ENCODE measurements around the gene EXOC8.
"Not testable (repeated sequence)": the region's sequence is repeated elsewhere in the genome, so short reads cannot be mapped to it uniquely, and the experiment has no call there.

EXOC8 gene

GRCh38 chr1:231353086-231353485, 15.4 kb upstream of the EXOC8 start:
- Histone ChIP-seq H3K27ac (ENCODE audit: low read depth, low read length) (no peak overlapping the region), H3K4me3 (ENCODE audit: low read depth, low read length) (no peak overlapping the region), H2AFZ (ENCODE audit: low read length, unreplicated experiment) (no peak overlapping the region), H3K36me3 (ENCODE audit: insufficient read depth, low read length) (peaks cover 17% of the 10 kb centered on the region), H3K79me2 (ENCODE audit: control insufficient read depth, insufficient read depth, low read length, unreplicated experiment) (no peaks in the 10 kb centered on the region), H3K27me3 (ENCODE audit: insufficient read depth, low read length) (no peaks in the 10 kb centered on the region), H3K4me1 (ENCODE audit: control insufficient read depth, insufficient read depth, low read length, unreplicated experiment) (peaks cover 10% of the 10 kb centered on the region)

GRCh38 chr1:231351816-231352215, 14.2 kb upstream of the EXOC8 start:
- Histone ChIP-seq H3K36me3 (ENCODE audit: insufficient read depth, low read length) (peaks cover 17% of the 10 kb centered on the region), H2AFZ (ENCODE audit: low read length, unreplicated experiment) (no peak overlapping the region), H3K27ac (ENCODE audit: low read depth, low read length) (no peak overlapping the region), H3K27me3 (ENCODE audit: insufficient read depth, low read length) (no peaks in the 10 kb centered on the region), H3K79me2 (ENCODE audit: control insufficient read depth, insufficient read depth, low read length, unreplicated experiment) (no peaks in the 10 kb centered on the region), H3K4me3 (ENCODE audit: low read depth, low read length) (no peak overlapping the region), H3K4me1 (ENCODE audit: control insufficient read depth, insufficient read depth, low read length, unreplicated experiment) (peaks cover 8% of the 10 kb centered on the region)

- not testable (repeated sequence) for H3K4me3 ChIP-seq (ENCODE audit: low read depth, low read length); H2AFZ ChIP-seq (ENCODE audit: low read length, unreplicated experiment)
These were observed 11.2 kb upstream of the EXOC8 start for GRCh38 chr1:231348856-231349255.

GRCh38 chr1:231348442-231348841, 10.8 kb upstream of the EXOC8 start:
- no peak overlapping the region for H2AFZ ChIP-seq (ENCODE audit: low read length, unreplicated experiment)
- H3K27ac ChIP-seq (ENCODE audit: low read depth, low read length), result no peak overlapping the region
- H3K36me3 ChIP-seq (ENCODE audit: insufficient read depth, low read length), result peaks cover 20% of the 10 kb centered on the region
- no peaks in the 10 kb centered on the region for H3K27me3 ChIP-seq (ENCODE audit: insufficient read depth, low read length)
- H3K79me2 ChIP-seq (ENCODE audit: control insufficient read depth, insufficient read depth, low read length, unreplicated experiment), result peaks cover 4% of the 10 kb centered on the region
- no peak overlapping the region for H3K4me3 ChIP-seq (ENCODE audit: low read depth, low read length)
- H3K4me1 ChIP-seq (ENCODE audit: control insufficient read depth, insufficient read depth, low read length, unreplicated experiment), result no peaks in the 10 kb centered on the region

More at GRCh38 chr1:231348856-231349255, 11.2 kb upstream of the EXOC8 start:
- H3K27ac ChIP-seq (ENCODE audit: low read depth, low read length); H3K27me3 ChIP-seq (ENCODE audit: insufficient read depth, low read length); H3K4me1 ChIP-seq (ENCODE audit: control insufficient read depth, insufficient read depth, low read length, unreplicated experiment); H3K79me2 ChIP-seq (ENCODE audit: control insufficient read depth, insufficient read depth, low read length, unreplicated experiment): not testable (repeated sequence)
- peaks cover 20% of the 10 kb centered on the region for H3K36me3 ChIP-seq (ENCODE audit: insufficient read depth, low read length)

GRCh38 chr1:231347961-231348360, 10.3 kb upstream of the EXOC8 start:
- H3K4me3 ChIP-seq (ENCODE audit: low read depth, low read length), result no peak overlapping the region
- no peak overlapping the region for H3K27ac ChIP-seq (ENCODE audit: low read depth, low read length)
- no peaks in the 10 kb centered on the region for H3K27me3 ChIP-seq (ENCODE audit: insufficient read depth, low read length)
- no peak overlapping the region for H2AFZ ChIP-seq (ENCODE audit: low read length, unreplicated experiment)
- peaks cover 17% of the 10 kb centered on the region for H3K36me3 ChIP-seq (ENCODE audit: insufficient read depth, low read length)
- peaks cover 4% of the 10 kb centered on the region for H3K79me2 ChIP-seq (ENCODE audit: control insufficient read depth, insufficient read depth, low read length, unreplicated experiment)
- no peaks in the 10 kb centered on the region for H3K4me1 ChIP-seq (ENCODE audit: control insufficient read depth, insufficient read depth, low read length, unreplicated experiment)

GRCh38 chr1:231340328-231341013, 2.8 kb upstream of the EXOC8 start:
- Histone ChIP-seq H2AFZ (ENCODE audit: low read length, unreplicated experiment) (no peak overlapping the region), H3K4me3 (ENCODE audit: low read depth, low read length) (no peak overlapping the region)

GRCh38 chr1:231338270-231339128, 847 bp upstream of the EXOC8 start, which contains the start of gene SPRTN:
Gene SPRTN, plus strand, starts transcription at chr1:231338293. Its CDS starts 91 bp downstream, at chr1:231338384.
- Histone ChIP-seq H3K36me3 (ENCODE audit: insufficient read depth, low read length) (peaks cover 2% of the 10 kb centered on the region; the same call in 1 of the 2 replicates), H3K27me3 (ENCODE audit: insufficient read depth, low read length) (no peaks in the 10 kb centered on the region), H3K4me1 (ENCODE audit: control insufficient read depth, insufficient read depth, low read length, unreplicated experiment) (peaks cover 24% of the 10 kb centered on the region), H3K27ac (ENCODE audit: low read depth, low read length) (peak within 1 kb of the TSS; percentile 96), H3K79me2 (ENCODE audit: control insufficient read depth, insufficient read depth, low read length, unreplicated experiment) (peaks cover 69% of the 10 kb centered on the region), H2AFZ (ENCODE audit: low read length, unreplicated experiment) (peak within 1 kb of the TSS; percentile 93), H3K4me3 (ENCODE audit: low read depth, low read length) (peak within 1 kb of the TSS; percentile 87)

More at GRCh38 chr1:231340328-231341013, 2.8 kb upstream of the EXOC8 start:
- H3K4me1 ChIP-seq (ENCODE audit: control insufficient read depth, insufficient read depth, low read length, unreplicated experiment), result peaks cover 19% of the 10 kb centered on the region
- no peak overlapping the region for H3K27ac ChIP-seq (ENCODE audit: low read depth, low read length)
- peaks cover 4% of the 10 kb centered on the region; the same call in 1 of the 2 replicates for H3K36me3 ChIP-seq (ENCODE audit: insufficient read depth, low read length)
- peaks cover 53% of the 10 kb centered on the region for H3K79me2 ChIP-seq (ENCODE audit: control insufficient read depth, insufficient read depth, low read length, unreplicated experiment)
- no peaks in the 10 kb centered on the region for H3K27me3 ChIP-seq (ENCODE audit: insufficient read depth, low read length)

GRCh38 chr1:231337043-231337471, 595 bp downstream of the EXOC8 start:
- H3K36me3 ChIP-seq (ENCODE audit: insufficient read depth, low read length), result peaks cover 2% of the 10 kb centered on the region; the same call in 1 of the 2 replicates
- peaks cover 31% of the 10 kb centered on the region for H3K4me1 ChIP-seq (ENCODE audit: control insufficient read depth, insufficient read depth, low read length, unreplicated experiment)
- no peaks in the 10 kb centered on the region for H3K27me3 ChIP-seq (ENCODE audit: insufficient read depth, low read length)
- peak overlapping the region; percentile 87 for H3K4me3 ChIP-seq (ENCODE audit: low read depth, low read length)
- peak overlapping the region; percentile 96; the same call in 1 of the 2 replicates for H3K27ac ChIP-seq (ENCODE audit: low read depth, low read length)
- peaks cover 77% of the 10 kb centered on the region for H3K79me2 ChIP-seq (ENCODE audit: control insufficient read depth, insufficient read depth, low read length, unreplicated experiment)
- H2AFZ ChIP-seq (ENCODE audit: low read length, unreplicated experiment), result no peak overlapping the region

- H3K27ac ChIP-seq (ENCODE audit: low read depth, low read length), result no peak overlapping the region
- H3K27me3 ChIP-seq (ENCODE audit: insufficient read depth, low read length), result no peaks in the 10 kb centered on the region
- no peak overlapping the region for H2AFZ ChIP-seq (ENCODE audit: low read length, unreplicated experiment)
- no peaks in the 10 kb centered on the region for H3K36me3 ChIP-seq (ENCODE audit: insufficient read depth, low read length)
- peaks cover 77% of the 10 kb centered on the region for H3K79me2 ChIP-seq (ENCODE audit: control insufficient read depth, insufficient read depth, low read length, unreplicated experiment)
- H3K4me3 ChIP-seq (ENCODE audit: low read depth, low read length), result peak overlapping the region; percentile 87
- H3K4me1 ChIP-seq (ENCODE audit: control insufficient read depth, insufficient read depth, low read length, unreplicated experiment), result peaks cover 31% of the 10 kb centered on the region
These were observed 1.7 kb downstream of the EXOC8 start for GRCh38 chr1:231335663-231336602.

- Histone ChIP-seq H3K27me3 (ENCODE audit: insufficient read depth, low read length) (no peaks in the 10 kb centered on the region), H2AFZ (ENCODE audit: low read length, unreplicated experiment) (no peak overlapping the region), H3K4me3 (ENCODE audit: low read depth, low read length) (peak overlapping the region; percentile 87), H3K4me1 (ENCODE audit: control insufficient read depth, insufficient read depth, low read length, unreplicated experiment) (peaks cover 31% of the 10 kb centered on the region), H3K79me2 (ENCODE audit: control insufficient read depth, insufficient read depth, low read length, unreplicated experiment) (peaks cover 69% of the 10 kb centered on the region), H3K36me3 (ENCODE audit: insufficient read depth, low read length) (no peaks in the 10 kb centered on the region), H3K27ac (ENCODE audit: low read depth, low read length) (no peak overlapping the region)
These were observed 2.7 kb downstream of the EXOC8 start for GRCh38 chr1:231334952-231335351.
